DND-41 (cell line): ENCODE data around the gene NTSR1.

Experiments used
- EZH2 ChIP-seq: IDR thresholded peaks from 3 replicates; pipeline ENCODE4 v1.6.1; 2012; ENCODE audit warnings: borderline replicate concordance, low read depth, mild to moderate bottlenecking, moderate library complexity, low read length, inconsistent platforms; ENCODE audit not compliant: severe bottlenecking
- TF ChIP-seq, protein P1 (sequence below): IDR thresholded peaks from 2 replicates; pipeline ENCODE4 v1.5.1; 2012; ENCODE audit warnings: borderline replicate concordance, low read length, moderate library complexity, mild to moderate bottlenecking; ENCODE audit not compliant: poor library complexity, severe bottlenecking; ENCODE audit errors: extremely low read depth

DNA sequence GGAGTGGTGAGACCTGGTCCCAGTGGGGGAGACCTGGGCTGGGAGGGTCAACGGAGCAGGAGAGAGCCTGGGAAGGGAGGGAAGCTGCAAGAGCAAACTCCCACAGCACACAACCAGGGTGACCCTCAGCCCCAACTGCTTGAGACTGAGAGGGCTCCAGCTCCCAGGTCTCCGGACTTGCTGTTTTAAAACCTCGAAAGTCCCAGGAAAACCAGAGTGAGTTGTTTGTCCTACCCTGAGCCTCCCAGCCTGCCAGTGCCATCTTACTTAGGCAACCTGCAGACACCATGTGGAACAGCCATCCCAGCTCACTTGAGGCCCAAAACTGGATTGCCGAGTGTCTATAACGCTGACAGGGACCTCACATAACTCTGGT, 4.8 kb upstream of the NTSR1 start:
- no peak for TF ChIP-seq EZH2
- TF ChIP-seq, protein P1, sequence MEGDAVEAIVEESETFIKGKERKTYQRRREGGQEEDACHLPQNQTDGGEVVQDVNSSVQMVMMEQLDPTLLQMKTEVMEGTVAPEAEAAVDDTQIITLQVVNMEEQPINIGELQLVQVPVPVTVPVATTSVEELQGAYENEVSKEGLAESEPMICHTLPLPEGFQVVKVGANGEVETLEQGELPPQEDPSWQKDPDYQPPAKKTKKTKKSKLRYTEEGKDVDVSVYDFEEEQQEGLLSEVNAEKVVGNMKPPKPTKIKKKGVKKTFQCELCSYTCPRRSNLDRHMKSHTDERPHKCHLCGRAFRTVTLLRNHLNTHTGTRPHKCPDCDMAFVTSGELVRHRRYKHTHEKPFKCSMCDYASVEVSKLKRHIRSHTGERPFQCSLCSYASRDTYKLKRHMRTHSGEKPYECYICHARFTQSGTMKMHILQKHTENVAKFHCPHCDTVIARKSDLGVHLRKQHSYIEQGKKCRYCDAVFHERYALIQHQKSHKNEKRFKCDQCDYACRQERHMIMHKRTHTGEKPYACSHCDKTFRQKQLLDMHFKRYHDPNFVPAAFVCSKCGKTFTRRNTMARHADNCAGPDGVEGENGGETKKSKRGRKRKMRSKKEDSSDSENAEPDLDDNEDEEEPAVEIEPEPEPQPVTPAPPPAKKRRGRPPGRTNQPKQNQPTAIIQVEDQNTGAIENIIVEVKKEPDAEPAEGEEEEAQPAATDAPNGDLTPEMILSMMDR: no peak
